NCI-H2227 treated with DMSO at 0.1 percent for 48 hours (cell line): ENCODE measurements around the gene H2AZ1.
"Not testable (repeated sequence)": the region's sequence is repeated elsewhere in the genome, so short reads cannot be mapped to it uniquely, and the experiment has no call there.

Source experiments
- DNase-seq: peaks from one replicate; lab custom pipeline; 2025; lab: John Stamatoyannopoulos, UW

Gene H2AZ1

GRCh38 chr4:99949999-99950912 lies at the start of gene H2AZ1:
TSS of gene H2AZ1 (minus strand) at chr4:99950275. CDS start at chr4:99950170, 105 bp downstream.
- DNase-seq, result peak; percentile 95

DNA sequence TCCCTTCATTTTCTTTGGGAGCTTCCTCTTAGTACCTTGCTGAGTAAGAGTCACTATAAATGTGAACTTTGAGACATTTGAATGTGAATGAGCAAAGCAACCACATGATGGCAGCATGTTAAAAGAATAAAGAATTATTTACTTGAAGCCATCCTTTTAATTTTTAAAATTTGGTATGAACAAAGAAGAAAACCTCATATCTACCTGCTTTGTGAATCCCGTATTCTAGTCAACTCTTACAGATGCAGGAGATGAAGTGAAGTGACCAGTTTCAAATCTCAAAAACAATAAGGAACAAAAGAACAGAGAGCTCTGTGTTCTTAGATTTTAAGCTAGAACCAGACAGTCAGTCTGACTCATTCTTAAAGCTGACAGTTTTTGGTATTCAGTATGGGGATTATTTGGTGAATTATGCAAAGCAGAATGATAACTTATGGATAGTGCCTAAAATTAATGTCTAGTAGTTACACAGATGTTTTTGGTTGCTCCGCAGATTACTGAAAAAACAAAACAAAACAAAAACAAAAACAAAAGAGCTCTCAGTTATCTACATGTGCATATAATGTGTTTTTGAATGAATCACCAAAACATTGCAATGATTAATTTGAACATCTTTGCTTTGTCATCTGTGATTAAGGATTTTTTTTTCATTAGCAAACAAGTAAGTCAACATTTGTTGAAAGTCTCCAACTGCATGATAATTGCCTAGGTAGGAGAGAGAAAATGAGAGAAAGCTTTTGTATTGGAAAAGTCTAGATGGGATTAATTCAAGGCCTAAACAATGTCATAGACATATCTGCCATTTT lies 48.2 kb upstream of the H2AZ1 start:
- DNase-seq, result no peak

GRCh38 chr4:99991741-99992140 lies 41.7 kb upstream of the H2AZ1 start:
- no peak for DNase-seq

- DNase-seq, result no peak
Measured at GRCh38 chr4:99987681-99988080, 37.6 kb upstream of the H2AZ1 start.

DNA sequence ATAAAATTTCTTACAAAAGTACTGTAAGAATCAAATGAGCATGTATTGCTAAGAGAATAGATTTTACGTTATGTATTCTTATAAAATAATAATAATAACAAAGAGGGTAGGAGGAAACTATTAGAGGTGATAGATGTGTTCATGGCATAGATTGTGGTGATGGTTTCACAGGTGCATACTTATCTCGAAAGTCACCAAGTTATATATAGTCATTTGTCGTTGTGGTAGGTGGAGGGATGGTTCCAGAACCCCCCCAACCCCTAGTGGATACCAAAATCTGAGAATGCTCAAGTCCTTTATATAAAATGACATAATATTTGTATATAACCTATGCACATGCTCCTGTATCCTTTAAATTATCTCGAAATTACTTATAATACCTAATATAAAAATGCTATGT lies 36.7 kb upstream of the H2AZ1 start:
- no peak for DNase-seq

DNA sequence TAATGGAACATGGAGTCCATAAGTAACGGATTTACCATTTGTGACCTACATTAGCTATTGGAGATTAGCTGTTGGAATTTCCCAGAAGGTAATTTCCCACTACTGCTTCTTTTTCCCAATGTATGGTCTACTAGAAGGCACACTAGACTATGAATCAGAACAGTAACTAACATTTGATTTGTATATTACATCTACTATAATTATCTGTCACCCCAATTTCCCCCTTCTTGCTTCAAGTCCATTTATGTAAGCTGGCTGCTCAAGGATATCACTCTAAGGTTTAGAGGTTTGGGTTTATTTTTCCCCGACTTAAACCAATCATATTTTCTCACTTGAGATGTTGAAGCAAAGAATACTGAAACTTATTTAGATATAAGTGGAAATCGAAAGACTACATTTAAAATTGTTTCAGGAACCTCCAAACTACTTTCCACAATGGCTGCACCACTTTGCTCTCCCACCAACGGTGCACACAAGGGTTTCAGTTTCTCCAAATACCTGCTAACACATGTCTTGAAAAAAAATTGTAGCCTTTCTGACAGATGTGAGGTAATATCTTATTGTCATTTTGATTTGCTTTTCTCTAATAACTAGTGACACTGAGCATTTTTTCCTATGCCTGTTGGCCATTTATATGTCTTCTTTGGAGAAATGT lies 33.3 kb upstream of the H2AZ1 start:
- no peak for DNase-seq

- no peak for DNase-seq
Measured at GRCh38 chr4:99979872-99980271, 29.8 kb upstream of the H2AZ1 start.

GRCh38 chr4:99971453-99972111 lies 21.5 kb upstream of the H2AZ1 start:
- no peak for DNase-seq

GRCh38 chr4:99968330-99968729 lies 18.3 kb upstream of the H2AZ1 start:
- no peak for DNase-seq

GRCh38 chr4:99966692-99967091 lies 16.6 kb upstream of the H2AZ1 start:
- no peak for DNase-seq

DNA sequence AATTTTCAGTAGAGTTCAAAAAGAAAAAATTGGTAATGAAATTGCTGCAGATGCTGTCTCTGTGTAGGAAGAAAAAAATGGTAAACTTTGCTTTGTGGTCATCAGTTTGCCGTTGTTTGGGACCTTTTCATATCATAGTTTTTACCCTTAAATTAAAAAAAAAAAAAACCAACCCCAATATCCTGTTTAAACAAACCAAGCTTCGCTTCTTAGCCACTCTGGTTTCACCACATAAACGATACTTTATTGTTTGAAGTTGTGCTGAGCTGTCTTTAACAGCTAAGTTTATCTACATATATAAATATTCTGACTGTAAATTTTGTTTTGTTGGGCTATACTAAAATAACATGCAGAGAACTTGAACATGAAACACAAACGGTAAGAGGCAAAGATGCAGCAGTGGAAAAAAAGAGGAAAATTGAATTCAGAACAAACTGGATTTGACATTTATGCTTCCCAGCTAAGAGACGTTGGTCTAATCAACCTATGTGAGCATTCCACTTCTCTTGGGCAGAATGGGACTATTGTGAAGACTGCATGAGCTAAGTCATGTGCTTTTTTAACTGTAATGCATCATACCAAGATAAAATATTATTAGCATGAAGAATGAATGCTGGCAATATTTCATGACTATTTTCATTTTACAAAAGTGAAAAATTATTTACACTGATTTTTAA lies 15.7 kb upstream of the H2AZ1 start:
- DNase-seq, result no peak

DNA sequence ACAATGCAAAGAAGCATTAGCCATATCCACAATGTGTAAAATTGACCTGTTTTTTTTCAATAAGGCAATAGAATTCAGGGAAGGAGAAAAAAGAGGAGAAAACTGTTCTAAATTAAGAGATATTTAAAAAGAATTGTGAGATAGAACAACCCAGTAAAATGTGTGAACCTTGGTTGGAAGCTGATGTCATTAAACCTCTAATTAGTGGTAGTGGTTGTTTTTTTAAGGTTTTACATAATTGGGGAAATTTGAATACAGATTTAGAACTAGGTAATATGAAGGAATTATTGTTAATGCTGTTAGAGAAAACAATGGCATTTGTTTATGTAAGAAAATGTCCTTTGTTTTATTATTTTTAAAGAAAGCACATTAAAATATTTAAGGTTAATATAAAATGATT lies 15.1 kb upstream of the H2AZ1 start:
- DNase-seq, result no peak

- no peak for DNase-seq
Measured at GRCh38 chr4:99961711-99962110, 11.6 kb upstream of the H2AZ1 start.

DNA sequence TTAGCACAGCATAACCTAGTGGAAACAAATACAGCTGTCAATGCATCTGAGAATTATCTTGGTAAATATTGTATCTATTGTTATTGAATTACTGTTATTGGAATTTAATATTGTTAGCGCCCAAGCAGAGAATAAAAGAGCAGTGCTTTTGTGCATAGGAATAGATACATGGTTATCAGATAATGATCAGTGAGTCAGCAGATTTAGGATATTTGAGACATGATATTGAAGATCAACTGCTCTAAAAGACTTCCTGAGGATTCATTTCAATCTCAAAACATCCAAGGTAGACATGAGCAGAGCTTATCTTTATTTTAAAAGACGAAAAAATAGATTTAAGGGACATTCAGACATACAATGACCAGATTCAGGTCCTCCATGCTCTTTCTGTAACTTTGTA lies 10.6 kb upstream of the H2AZ1 start:
- DNase-seq, result no peak

- DNase-seq, result not testable (repeated sequence)
Measured at GRCh38 chr4:99958207-99958606, 8.1 kb upstream of the H2AZ1 start.

- no peak for DNase-seq
Measured at GRCh38 chr4:99950913-99951254, 809 bp upstream of the H2AZ1 start.

- DNase-seq, result peak; percentile 88
Measured at GRCh38 chr4:99949034-99949998, 759 bp downstream of the H2AZ1 start.

GRCh38 chr4:99947608-99948007 lies 2.5 kb downstream of the H2AZ1 start:
- no peak for DNase-seq

DNA sequence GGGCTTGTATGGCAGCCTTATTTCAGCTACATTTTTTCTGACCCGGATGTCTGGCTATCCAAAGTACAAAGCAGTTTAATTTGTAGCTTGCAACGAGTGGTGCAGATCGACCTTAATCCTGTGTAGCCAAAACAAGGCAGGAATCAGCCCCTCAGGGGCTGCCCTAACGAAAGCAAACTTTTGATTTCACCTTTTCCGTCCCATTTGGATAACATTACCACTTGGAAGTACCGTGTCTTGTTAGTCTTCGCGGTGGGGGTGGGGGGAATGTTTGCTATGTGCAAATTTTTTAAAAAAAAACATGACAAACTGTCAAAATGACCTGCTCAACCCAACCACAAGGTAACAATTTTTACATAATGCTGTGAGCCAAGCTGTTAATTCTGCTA lies 2.9 kb downstream of the H2AZ1 start:
- no peak for DNase-seq
